Measurements from ENCODE around the gene RRH.
"Not testable (repeated sequence)": the region's sequence is repeated elsewhere in the genome, so short reads cannot be mapped to it uniquely, and the experiment has no call there.

The RRH gene

DNA sequence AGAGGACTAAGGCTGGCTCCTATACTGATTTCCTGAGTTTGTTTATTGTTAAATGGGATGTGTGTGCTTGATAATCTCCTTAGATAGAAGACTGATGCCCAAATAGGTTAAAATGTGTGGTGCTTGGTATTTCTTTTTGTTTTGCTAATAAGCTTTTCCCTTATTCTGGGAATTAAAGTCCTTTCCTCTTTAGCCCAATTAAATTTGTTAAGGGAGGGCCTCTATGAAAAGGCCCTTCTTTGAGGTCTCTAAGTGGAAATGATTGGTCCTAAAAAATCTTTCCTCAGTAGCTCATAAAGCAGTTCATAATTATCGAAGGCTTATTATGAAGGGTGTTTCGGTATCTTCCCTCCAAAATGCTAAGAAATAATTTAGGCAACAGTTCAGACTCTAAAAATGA, at the start of gene RRH:
RRH (plus strand) TSS at position 301 of the 400 bp plus-strand sequence; CDS start at position 357, 56 bp downstream.
- DNase-seq (ENCODE audit: low spot score), result no peak

DNA sequence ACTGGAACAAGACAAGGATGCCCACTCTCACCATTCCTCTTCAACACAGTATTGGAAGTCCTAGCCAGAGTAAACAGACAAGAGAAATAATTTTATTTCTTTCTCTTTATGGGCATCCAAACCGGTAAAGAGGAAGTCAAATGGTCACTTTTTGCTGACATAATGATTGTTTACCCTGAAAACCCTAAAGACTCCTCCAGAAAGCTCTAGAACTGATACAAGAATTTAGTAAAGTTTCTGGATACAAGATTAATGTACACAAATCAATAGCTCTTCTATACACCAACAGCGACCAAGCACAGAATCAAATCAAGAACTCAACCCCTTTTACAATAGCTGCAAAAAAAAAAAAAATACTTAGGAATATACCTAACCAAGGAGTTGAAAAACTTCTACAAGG, 45.7 kb upstream of the RRH start:
- DNase-seq (ENCODE audit: low spot score), result not testable (repeated sequence)

DNA sequence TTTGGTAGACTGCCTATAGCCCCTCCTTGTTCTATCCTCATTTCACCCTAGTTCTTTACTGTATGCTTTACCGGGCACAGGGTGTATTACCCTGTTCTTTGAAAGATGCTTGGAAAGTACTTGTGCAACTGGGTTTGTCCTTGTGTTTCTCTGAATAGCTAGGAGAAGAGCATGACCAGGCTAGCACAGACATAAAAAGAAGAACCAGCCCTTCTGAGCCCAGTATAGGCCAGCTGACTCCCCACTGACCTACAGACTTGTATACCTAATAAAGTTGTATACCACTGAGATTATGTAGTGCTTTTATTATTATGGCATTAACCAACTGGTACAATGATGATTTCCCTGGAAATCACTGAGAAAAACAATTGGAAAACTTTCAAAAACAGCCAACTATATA, 40.9 kb upstream of the RRH start:
- DNase-seq (ENCODE audit: low spot score), result no peak

DNA sequence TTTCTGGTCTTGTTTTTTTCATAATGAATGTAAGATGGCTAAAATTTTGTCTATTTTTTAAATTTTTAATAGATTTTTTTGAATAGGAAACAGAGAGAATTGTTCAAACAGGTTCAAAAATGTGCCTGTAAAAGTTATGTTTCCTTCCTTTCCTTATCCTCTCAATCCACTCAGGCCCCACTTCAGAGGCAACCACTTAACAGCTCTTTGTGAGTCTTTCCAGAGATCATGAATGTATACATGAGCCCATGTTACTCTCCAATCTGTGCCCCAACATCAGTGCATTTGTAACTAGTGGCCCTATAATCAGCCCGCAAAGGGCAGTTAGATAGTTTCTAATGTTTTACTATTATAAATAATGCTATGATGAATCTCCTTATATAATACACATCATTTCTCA, 40.0 kb upstream of the RRH start:
- DNase-seq (ENCODE audit: low spot score), result no peak

DNA sequence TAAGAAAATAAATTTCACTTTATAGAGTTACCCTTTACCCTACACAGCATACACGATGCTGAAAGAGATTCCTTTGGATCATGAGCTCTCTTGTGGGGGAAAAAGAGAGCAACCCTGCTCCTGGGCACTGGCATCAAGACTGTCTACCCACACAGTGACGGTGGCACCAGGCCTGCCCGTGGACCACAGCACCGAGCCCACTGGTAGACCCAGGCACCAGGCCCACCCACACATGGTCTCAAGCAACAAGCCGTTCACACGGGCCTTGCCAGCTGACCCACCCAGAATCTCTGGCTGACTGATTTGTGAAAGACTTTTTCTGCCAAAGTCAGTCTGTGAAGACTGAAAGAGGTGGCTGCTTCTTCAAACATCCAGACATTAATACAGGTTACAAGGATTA, 32.7 kb upstream of the RRH start:
- DNase-seq (ENCODE audit: low spot score), result no peak

- no peak for DNase-seq (ENCODE audit: low spot score)
Measured at GRCh38 chr4:109798866-109799265, 28.9 kb upstream of the RRH start.

DNA sequence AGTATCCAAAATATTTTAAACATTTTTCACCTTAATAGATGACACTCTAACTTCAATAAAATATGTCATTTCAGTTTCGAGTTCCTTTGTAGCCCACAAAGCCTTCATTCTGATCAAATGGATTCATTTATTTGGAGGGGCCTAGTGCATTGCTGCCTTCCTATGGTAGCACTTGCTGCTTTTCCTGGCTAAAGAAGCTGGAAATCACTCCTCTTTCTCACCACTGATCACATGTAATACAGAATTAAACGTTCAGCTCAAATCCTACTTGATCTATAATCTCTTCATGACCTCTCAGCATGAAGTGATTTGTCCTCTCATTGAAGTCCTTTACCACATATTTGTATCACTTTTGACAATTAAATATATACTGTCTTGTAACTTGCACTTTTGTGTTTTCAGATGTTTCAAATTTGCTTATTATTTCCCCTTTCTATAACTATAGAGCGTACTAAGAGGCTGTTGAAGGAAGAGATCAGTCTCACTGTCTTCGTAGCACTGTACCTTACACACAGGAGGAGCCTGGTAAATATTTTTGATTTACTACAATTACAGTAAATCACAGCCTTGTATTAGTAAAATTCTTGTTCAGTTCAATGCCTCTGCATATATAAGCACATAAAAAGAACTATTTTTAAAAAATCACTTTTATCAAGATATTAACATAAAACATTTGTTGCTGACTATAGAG, 26.5 kb upstream of the RRH start:
- DNase-seq (ENCODE audit: low spot score), result no peak

- peak; percentile 57 for DNase-seq (ENCODE audit: low spot score)
Measured at GRCh38 chr4:109801895-109802319, 25.9 kb upstream of the RRH start, which contains the start of gene CFI. Gene CFI (minus strand): TSS chr4:109801999. CDS start chr4:109801971, 28 bp downstream.

- peak; percentile 42 for DNase-seq (ENCODE audit: low spot score)
Measured at GRCh38 chr4:109803924-109804571, 23.7 kb upstream of the RRH start.

GRCh38 chr4:109809655-109810054, 18.1 kb upstream of the RRH start:
- DNase-seq (ENCODE audit: low spot score), result no peak

DNA sequence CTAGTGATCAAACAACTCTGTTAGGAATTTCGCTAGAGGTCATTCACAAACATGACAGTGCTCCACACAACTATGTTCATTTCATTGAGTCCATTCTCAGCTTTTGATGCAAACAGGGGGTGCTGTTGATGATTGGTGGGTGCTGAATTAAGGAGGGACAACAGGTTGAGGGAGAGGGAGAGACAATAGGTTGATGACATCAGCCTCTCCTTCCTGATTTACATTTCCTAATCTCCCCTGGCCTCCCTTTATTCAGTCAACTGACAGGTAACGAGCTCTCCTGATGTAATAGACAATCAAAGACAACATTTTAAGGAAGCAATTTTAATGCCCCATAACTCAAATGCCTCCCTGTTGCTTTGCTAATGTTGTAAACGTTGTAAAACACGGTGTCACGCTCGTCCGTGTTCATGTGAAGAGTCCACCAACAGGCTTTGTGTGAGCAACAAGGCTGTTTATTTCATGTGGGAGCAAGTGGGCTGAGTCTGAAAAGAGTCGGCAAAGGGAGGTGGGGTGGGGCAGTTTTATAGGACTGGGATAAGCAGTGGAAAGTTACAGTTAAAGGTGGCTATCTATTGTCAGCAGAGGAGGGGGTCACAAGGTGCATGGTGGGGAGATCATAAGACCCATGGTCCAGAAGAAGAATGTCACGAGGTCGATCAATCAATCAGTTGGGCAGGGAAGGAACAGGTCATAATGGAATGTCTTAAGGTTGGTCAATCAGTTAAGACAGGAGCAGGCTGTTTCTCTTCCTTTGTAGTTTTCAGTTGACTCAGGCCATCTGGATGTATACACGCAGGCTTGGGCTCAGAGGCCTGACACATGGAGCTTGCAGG, 17.0 kb upstream of the RRH start:
- no peak for DNase-seq (ENCODE audit: low spot score)

- no peak for DNase-seq (ENCODE audit: low spot score)
Measured at GRCh38 chr4:109811707-109812106, 16.1 kb upstream of the RRH start.

GRCh38 chr4:109815151-109816081, 12.4 kb upstream of the RRH start, which contains the start of gene GAR1:
Gene GAR1 (plus strand): TSS chr4:109815762. CDS start chr4:109816165, 403 bp downstream.
- DNase-seq (ENCODE audit: low spot score), result peak; percentile 93

- no peak for DNase-seq (ENCODE audit: low spot score)
Measured at GRCh38 chr4:109816082-109816442, 11.7 kb upstream of the RRH start.

DNA sequence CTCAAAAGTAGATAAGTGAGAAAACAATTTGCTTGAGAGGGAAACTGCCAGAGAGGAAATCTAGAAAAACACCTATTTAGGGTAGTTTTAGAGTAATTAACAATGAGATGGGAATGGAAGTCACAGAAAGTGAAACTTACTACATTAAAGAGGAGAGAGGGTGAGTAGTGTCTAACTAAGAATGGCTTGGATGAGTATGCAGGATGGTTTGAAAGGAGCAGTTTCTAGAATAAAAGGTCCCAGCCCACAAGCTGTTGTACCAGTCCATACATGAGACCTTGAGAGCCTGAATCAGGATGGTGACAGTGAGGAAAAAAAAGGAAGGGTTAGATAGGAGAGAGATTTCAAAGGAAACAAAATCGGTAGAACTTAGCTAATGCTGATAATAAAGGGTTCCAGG, 10.9 kb upstream of the RRH start:
- no peak for DNase-seq (ENCODE audit: low spot score)

DNA sequence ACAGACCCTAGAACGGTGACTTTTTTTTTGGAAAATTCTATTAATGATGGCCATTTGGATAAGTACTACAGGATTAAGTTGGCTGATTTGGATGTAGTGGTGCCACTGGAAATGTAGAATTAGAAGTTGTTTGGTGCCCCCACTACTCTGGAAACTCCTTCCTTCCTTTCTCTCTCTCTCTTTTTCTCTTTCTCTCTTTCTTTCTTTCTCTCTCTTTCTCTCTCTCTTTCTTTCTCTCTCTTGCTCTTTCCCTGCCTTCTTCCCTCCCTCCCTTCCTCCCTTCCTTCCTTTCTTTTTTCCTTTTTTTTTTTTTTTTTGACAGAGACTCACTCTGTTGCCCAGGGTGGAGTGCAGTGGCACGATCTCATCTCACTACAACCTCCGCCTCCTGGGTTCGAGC, 9.5 kb upstream of the RRH start:
- no peak for DNase-seq (ENCODE audit: low spot score)

GRCh38 chr4:109820563-109820962, 7.2 kb upstream of the RRH start:
- no peak for DNase-seq (ENCODE audit: low spot score)

GRCh38 chr4:109821185-109821584, 6.6 kb upstream of the RRH start:
- no peak for DNase-seq (ENCODE audit: low spot score)

DNA sequence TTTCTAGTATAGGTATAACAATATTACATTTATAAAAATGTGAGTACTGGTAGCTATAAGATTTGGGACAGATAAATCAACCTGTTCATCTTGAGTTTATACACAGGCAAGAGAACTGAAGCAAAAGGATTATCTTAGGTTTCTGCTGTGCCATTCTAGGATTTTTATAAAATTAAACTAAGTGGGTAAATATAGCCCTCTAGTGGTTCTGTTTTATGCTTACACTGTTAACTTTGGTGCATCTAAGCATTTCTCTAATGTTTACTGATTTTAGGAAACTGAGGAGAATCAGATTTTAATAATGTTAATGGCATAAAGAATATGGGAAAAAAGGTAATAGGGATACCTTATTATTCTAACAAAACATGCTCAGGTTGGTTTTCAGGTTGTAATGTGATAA, 1.1 kb upstream of the RRH start:
- DNase-seq (ENCODE audit: low spot score), result peak; percentile 47

- no peak for DNase-seq (ENCODE audit: low spot score)
Measured at GRCh38 chr4:109833756-109834155, 6.0 kb downstream of the RRH start.

DNA sequence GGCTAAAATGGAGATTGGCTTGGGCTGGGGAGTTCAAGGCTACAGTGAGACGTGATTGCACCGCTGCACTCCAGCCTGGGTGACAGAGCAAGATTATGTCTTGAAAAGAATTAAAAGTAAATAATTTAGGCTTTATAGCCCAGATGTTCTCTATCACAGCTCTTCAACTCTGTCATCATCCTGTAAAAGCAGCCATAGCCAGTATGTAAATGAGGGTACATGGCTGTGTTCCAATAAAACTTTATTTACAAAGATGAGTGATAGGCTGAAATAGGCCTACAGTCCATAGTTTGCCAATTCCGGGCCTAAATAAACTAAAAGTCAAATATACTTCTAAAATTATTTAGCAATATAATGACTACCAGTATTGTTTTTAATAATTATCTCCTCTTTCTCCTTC, 9.2 kb downstream of the RRH start:
- DNase-seq (ENCODE audit: low spot score), result no peak

Data from AG08395 (cell line).